GM18873 (cell line): Measurements from ENCODE around the gene NFATC4.

ENCODE experiments used
- ATAC-seq: cut with Tn5 transposase; IDR thresholded peaks from one replicate; pipeline ENCODE4 v1.9.1; 2021; ENCODE audit warnings: mild to moderate bottlenecking, moderate library complexity, moderate number of reproducible peaks; ENCODE audit not compliant: unreplicated experiment, low FRiP score

The NFATC4 gene

DNA sequence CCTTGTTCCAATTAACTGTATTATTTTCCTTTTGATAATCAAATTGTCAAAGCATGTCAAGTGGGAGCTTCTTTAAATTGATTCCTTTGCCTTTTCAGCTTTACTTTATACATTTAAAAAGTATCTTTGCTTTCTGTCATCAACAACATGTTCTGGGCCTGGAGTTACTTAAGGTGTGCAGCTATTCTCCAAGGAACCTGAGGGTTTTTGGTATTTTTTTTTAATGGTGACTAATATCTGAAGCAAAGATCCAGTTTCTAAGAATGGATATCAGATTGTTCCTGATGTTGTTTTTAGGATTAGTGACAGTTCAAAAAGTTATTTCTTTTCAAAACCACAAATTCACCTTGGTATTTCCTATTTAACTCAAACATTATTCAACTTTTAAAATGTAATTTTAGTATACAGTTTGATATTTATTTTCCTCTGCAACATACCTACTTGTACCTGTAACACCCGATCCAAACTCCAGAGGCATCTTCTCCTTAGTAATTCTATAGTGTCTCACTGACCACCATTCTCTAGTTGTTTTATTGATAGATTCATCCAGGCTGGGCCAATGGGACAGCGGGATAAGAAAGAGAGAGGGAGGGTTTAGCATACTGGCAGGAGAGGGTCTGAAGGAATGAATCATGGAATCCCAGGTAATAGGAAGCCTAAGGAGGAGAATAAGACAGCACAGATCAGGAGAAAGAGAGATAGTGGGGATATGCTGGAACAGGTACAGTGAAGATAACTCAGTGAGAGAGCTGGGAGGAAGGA lies 58.3 kb downstream of the NFATC4 start:
- no peak for ATAC-seq

- ATAC-seq: no peak
These were observed 59.0 kb downstream of the NFATC4 start for GRCh38 chr14:24426912-24427536.

GRCh38 chr14:24427537-24428508 lies 59.8 kb downstream of the NFATC4 start:
- ATAC-seq: no peak

DNA sequence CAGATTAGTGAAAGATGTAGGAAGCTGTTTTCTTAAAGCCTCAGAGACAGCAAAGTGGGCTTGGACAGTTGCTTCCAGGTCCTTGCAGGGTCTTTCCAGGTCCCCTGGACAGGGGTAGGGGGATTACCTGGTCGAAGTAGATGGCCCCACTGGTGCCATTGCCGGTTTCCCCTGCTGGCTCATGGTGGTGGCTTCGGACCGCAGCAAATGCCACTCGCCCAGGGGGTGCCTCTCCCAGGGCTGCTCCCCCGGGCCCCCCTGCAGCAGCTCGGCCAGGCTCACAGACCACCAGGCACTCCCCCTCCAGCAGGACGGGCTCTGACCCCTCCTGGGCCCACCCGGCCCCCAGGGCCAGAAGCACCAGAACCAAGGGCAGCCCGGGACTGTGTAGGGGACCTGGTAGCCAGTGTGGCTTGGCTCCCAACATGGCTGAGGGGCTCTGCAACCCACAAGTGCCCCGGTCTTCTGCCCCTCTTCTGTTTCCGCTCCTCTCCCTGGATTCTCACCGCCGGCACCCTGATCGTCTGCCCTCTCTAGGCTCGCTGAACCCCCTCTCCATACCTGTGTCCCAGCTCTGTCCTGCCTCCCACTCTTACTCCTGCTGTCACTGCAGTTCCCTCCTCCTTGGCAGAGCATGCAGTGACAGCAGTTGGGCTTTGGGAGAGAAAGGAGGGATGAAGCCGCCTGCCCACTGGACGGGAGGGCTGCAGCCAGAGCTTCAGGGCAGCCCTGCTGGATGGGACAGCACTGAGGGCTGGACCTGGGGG lies 60.8 kb downstream of the NFATC4 start:
- ATAC-seq: no peak
